HG03159 (cell line): ENCODE data around the gene MAP1S.
"Not testable (repeated sequence)": the region's sequence is repeated elsewhere in the genome, so short reads cannot be mapped to it uniquely, and the experiment has no call there.

ENCODE experiments used
- ATAC-seq: cut with Tn5 transposase; IDR thresholded peaks from one replicate; pipeline ENCODE4 v1.9.1; 2021; ENCODE audit warnings: mild to moderate bottlenecking, moderate library complexity; ENCODE audit not compliant: unreplicated experiment

Gene MAP1S

DNA sequence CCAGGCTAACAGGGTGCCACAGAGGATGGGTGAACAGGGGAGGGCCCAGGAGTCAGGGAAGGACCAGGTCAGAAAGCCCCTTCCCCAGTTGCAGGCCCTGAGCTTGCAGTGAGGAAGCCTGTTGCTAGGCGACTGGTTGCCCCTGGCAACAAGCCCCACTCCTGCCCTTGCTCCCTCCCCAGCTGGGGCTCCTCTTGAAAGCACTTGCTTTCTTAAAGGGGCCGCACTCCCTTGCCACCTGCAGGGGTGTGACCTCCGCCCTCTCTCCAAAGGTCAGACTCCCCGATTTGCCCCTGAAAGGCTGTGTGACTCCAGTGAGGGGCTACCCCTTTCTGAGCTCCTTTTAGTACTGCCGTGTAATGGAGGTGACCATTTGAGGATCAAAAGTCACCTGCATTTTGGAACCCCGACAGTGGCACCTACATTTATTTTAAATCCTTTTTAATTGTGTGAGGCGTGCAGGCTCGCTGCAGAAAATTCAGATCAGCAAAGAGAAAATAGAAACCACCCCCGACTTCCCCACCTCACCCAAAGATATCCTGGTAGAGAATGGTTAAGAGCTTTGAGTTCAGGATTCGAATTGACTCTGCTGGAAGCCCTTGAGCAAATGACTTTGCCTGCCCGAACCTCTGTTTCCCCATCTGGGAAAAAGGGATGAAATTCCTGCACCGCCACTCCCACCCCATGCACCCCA is 36.8 kb downstream of the MAP1S start:
- no peak for ATAC-seq

DNA sequence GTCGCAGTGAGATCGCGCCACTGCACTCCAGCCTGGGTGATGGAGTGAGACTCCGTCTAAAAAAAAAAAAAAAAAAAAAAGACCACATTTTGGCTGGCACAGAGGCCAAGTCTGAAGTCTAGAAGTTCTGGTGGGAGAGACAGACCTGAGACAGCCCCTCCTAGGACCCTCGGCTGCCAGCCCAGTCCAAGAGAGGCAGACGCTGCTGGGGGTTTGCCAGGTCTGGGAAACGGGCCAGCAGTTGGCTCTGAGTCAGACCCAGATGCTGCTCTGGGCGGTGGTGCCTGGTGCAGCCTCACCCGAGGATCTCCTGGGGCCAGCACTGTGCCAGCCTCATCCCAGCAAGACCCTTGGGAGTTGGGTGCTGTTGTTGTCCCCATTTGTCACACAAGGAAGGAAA is 37.8 kb downstream of the MAP1S start:
- ATAC-seq = no peak

DNA sequence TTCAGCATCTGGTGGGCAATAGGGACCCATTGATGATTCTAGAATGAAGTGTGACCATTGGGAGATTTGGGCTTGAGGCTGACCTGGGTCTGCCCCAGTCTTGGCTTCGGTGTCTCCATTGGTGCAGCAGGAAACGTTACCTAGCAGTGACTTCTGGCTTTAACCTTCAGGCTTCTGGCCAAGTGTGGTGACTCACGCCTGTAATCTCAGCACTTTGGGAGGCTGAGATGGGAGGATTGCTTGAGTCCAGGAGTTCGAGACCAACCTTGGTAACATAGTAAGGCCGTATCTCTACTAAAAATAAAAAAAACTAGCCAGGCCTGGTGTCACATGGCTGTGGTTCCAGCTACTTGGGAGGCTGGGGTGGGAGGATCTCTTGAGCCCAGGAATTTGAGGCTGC is 39.2 kb downstream of the MAP1S start:
- no peak for ATAC-seq

DNA sequence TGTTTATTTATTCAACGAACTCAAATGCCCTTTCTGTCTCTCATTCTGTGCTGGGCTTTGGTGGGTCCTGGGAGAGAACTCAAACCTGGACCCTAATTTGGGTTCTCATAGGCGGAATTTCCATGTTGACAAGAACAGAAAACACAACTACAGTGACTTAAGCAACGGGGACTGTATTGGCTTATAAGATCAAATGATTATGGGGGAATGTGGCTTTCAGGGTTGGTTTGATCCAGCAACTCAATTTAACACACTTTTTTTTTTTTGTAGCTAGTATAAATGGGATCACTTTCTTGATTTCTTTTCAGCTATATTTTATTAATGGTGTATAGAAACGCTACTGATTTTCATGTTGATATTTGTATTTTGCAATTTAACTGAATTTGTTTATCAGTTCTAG is 41.9 kb downstream of the MAP1S start:
- no peak for ATAC-seq

DNA sequence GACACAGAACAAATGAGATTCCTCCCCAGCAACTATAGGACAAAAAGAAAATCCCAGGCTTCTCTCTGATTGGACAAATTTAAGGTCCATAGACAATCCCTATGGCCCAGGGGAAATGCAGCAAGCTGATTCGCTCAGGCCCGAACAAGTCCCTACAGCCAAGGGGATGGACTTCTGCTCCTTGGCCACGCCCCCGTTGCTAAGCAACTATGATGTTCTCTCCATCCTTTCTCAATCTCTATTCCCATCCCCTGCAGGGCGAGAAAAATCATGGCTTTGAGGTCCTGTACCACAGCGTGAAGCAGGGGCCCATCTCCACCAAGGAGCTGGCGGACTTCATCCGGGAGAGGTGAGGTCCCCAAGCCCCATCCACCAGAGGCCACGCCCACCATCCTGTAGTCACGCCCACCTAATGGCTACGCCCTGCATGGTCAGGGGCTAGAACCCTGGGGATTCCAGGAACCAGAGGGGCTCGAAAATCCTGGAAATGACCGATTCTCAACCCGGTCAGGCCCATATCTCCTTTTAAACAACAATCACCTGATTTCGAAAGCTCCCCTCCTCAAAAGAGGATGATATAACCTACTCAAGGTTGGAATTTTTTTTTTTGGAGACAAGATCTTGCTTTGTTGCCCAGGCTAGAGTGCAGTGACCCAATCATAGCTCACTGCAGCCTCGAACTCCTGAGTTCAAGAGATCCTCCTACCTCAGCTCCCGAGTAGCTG is 43.4 kb downstream of the MAP1S start:
- no peak for ATAC-seq

DNA sequence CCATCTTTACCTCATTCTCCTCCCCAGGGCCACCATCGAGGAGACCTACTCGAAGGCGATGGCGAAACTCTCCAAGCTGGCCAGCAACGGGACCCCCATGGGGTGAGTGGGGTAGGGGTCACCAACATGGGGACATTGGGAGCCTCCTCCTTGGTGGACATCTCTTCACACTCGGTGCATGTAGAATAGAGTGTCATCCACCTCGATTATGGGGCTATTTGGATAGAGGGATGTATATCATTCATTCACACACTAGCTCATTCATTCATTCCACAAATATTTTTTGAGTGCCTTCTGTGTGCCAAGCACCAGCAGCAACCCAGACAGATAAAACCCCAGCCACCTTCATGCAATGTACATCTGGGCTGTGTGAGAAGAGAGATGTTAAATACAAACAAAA is 45.1 kb downstream of the MAP1S start:
- no peak for ATAC-seq

DNA sequence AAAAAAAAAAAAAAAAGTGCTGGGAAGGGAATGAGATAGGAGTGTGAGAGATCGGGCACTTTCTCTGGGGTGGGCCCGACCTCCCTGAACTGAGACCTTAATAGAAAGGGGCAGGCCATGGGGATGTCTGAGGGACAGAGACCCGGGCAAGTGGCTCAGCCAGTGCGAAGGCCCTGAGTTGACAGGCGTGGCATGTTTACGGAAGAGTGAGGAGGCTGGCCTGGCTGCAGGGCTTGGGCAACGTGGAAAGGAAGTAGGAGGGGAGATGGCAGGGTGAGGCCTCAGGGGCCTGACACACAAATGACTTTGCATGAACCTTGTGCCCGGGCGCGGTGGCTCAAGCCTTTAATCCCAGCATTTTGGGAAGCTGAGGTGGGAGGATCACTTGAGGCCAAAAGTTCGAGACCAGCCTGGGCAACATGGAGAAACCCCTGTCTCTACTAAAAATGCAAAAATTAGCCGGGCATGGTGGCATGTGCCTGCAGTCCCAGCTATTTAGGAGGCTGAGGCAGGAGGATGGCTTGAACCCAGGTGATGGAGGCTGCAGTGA is 45.9 kb downstream of the MAP1S start:
- no peak for ATAC-seq

DNA sequence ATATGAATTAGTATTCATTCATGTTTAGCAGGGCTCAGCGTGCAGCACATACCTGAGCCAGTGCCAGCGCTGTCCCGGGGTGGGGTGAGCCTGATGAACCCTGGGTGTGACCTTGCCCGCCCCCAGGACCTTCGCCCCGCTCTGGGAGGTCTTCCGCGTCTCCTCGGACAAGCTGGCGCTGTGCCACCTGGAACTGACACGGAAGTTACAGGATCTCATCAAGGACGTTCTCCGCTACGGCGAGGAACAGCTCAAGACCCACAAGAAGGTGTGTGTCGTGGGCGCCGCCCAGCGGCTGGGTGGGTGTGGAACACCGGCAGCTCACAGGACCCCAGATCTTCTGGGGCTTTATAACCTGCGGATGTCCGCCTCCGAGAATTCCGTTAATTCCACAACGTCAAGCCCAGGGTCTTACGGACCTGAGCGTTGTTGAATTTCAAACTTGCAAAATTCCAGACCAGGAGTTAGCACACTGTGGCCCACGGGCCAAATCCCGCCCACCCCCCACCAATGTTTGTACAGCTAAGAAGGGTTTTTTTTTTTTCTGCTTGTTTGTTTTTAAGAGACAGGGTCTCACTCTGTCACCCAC is 47.4 kb downstream of the MAP1S start:
- no peak for ATAC-seq

DNA sequence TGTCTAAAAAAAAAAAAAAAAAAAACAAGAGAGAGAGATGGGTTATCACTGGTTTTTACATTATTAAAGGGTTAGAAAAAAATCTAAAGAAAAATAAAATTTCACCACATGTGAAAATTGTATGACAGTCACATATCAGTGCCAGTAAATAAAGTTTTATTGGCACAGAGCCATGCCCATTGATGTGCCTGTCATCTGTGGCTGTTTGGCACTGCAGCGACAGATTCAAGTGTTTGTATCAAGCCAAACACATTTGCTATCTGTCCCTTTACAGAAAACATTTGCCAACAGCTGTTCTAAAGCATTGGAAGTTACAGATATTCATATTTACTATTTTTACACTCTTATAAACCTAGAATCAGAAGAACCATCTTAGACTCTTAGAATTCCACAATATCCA is 48.3 kb downstream of the MAP1S start:
- ATAC-seq = no peak

DNA sequence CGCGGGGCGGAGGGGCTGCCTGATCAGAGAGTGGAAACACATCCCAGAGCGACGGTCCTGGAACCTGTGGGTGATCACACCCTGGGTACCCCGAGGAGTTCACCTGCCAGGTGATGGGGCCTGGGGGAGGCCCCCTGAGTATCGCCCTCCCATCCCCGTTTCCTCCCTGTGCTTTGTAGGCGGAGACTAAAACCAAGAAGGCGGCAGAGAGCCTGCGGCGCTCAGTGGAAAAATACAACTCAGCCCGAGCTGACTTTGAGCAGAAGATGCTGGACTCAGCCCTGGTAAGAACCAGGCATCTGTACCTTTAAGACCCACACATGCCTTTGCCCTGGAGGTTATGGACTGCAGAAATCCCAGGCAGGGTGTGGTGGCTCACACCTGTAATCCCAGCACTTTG is 51.3 kb downstream of the MAP1S start:
- no peak for ATAC-seq

DNA sequence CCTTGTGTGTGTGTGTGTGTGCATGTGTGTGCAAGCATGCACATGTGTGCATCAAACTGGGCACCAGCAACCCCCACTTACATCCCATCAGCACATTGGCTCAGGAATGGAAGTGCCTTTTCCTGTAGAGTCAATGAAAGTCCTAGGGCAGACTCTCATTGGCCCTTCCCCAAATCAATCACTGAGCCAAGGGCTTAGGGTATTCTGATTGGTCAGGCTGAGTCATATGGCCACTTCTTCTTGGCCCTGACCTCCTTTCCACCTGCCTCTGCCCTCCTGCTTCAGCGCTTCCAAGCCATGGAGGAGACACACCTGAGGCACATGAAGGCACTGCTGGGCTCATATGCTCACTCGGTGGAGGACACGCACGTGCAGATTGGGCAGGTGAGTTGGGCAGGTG is 52.9 kb downstream of the MAP1S start:
- ATAC-seq = no peak

DNA sequence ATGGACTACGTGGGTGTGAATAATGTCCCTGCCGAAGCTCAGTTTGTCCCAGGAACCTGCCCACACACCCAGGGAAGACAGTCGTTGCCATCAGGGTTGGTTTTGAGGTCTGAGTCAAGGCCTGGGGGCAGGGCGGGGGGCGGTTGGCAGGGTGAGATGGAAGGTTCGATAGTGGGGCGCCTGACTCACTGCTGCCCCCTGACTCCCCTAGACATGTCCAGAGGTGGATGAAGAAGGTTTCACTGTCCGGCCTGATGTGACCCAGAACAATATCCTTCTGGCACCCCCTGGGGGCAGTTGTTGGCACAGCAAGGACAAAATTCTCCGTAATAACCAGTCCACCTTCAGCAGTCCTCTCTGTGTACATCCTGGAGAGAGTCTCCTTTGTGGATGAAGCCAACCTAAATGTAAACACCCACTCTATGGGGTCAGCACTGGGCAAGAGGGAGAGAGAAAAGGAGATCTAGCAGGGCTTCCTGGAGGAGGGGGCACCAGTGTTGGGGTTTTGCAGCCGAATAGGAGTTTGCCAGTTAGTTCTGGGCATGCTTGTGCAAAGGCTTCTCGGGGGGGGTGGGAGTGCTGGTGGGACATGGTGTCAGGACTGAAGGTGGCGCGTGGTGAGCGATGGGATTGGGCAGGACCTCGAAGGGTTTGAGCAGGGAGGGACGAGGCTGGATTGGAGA is 56.1 kb downstream of the MAP1S start:
- ATAC-seq = no peak

DNA sequence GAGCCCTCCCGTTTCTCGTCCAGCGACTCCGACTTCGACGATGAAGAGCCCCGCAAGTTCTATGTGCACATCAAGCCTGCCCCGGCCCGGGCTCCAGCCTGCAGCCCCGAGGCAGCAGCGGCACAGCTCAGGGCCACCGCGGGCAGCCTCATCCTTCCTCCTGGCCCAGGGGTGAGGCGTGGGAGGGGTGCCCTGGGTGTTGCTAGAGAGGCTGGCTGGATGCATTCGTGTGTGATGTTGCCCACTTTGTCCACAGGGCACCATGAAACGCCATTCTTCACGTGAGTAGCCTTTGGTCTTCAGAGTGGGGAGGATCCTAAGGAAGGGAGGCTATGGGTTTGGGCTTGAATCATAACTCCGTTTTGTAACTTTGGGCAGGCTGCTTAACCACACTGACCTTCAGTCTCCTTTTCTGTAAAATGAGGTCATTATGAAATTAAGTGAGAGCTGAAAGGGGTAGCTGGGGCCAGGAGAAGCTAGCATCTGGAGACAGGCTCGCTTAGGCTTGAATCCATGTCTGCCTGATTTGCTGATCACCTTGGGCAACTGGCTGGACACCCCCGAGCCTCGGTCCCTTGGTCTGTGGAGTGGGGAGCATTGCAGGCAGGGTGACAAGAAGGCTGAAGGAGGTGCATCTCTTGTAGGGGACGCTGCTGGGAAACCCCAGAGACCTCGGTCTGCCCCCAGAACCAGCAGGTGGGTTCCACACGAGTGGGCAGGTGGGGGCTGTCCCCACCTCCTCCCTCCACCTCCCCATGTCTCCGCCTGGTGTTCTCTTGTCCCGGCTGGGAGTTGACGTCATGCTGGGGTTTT is 56.9 kb downstream of the MAP1S start:
- peak; percentile 72 for ATAC-seq

DNA sequence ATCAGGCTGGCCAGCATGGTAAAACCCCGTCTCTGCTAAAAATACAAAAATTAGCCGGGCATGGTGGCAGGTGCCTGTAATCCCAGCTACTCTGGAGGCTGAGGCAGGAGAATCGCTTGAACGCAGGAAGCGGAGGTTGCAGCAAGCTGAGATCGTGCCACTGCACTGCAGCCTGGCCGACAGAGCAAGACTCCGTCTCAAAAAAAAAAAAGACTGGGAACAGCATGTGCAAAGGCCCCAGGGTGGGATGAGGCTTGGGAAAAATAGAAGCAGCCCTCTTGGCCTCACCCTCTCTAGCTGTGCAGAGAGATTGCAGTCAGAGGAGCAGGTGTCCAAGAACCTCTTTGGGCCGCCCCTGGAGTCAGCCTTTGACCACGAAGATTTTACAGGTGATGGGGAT is 58.6 kb downstream of the MAP1S start:
- ATAC-seq = not testable (repeated sequence)

DNA sequence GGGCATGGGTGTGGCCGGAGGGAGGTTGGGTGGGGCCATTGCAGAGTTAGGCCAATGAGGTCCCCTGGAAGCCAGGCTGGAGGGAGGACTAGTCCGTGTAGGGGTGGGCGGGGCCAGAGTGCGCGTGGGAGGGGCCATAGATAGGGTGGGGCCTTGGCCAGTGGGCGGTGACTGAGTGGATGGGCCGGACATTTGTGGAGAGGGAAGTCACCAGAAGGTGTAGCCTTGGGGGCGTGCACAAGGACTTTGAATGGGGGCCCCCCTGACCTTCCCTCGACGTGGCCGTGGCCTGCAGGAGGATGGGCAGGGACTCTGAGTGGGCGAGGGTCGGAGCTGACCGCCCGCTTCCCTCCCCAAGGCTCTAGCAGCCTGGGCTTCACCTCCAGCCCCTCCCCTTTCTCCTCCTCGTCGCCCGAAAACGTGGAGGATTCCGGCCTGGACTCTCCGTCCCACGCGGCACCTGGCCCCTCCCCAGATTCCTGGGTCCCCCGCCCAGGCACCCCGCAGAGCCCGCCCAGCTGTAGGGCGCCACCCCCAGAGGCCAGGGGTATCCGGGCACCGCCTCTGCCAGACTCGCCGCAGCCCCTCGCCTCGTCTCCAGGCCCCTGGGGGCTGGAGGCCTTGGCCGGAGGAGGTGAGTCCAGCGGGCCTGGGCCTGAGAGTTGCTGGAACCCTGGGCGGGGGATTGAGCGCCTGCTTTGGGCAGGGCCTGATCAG is 59.1 kb downstream of the MAP1S start:
- ATAC-seq = no peak

DNA sequence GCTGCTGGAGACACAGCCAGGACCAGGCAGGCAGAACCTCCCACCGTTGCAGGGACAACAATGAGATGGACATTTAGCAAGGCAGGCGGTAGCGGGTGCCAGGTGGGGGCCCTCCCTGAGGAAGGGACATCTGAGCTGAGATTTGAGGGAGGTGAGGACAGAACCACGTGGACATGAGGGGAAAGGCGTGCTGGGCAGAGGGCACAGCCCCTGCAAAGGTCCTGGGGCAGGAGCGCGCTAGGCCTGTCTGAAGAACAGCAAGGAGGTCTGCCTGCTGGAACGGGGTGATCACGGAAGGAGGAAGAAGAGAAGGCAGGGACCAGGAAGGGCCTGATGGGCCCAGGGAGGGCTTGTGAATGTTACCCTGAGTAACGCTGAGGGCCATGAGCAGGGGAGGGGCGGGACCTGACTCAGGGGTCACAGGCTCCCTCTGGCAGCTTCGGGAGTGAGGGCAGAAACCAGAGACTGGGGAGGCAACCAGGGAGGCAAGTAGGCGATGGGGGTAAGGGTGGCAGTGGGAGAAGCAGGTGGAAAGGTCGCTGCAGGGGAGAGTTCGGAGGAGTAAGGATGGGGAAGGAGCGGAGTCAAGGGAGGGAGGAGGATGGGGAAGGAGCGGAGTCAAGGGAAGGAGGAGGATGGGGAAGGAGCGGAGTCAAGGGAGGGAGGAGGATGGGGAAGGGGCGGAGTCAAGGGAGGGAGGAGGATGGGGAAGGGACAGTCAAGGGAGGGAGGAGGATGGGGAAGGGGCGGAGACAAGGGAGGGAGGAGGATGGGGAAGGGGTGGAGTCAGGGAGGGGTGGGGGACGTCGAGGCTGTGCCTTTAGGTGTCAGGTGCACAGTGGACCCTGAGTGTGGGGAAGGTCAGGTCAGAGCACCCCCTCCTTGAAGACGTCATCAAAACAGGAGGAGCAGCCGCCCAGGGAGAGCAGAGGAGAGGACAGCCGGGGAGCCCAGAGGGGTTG is 60.0 kb downstream of the MAP1S start:
- no peak for ATAC-seq

DNA sequence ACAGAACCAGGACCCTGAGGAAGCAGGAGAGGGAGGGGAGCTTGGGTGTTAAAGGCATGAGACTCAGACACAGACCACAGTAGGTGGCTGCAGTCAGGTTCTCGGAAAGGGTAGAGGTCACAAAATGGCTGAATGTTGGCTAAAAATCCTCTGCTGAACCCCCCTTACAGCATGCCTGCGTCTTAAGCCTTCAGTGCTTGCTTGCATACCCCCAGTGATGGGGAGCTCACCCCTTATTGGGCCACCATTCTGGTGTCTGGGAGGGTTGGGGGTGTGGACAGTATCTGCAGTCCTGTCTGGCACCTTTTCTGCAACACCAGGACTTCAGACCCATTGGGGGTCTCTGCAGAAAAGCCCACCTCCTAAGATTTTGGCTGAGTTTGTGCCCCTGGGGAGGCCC is 61.5 kb downstream of the MAP1S start:
- no peak for ATAC-seq

DNA sequence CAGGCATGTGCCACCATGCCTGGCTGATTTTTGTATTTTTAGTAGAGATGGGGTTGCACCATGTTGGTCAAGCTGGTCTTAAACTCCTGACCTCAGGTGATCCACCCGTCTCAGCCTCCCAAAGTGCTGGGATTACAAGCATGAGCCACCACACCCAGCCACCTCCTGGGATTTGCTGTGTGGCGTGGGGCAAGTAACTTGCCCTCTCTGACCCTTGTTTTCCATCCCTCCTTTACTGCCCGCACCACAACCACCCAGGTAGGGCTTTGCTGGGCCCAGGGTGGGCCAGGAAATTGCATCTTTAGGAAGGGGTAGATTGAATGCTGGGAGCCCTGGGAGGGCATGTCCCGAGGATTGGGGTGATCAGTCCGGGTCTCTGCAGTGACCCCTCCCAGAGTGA is 64.4 kb downstream of the MAP1S start:
- not testable (repeated sequence) for ATAC-seq
